DND-41 (cell line): ENCODE data around the gene IER3.
A peak's percentile ranks its signal among the peaks of the same experiment; 100 is the strongest.

Source experiments
- ATAC-seq: fragments of 200-7000 bp; cut with Tn5 transposase; 3 replicates; pipeline ENCODE4 v1.9.1; 2021; ENCODE audit warnings: low read depth; ENCODE audit not compliant: insufficient read depth
- DNase-seq: peaks from one replicate; pipeline ENCODE4 v3.0.0-alpha.2; 2020
- H2AFZ ChIP-seq: 2 replicates; pipeline ENCODE4 v1.6.0; 2012; ENCODE audit warnings: low read depth, low read length
- H3K27ac ChIP-seq: 2 replicates; pipeline ENCODE4 v1.5.1; 2012; ENCODE audit warnings: low read length, inconsistent platforms
- H3K27me3 ChIP-seq: fragments of 200-600 bp; sonication (generic); 2 replicates; pipeline ENCODE4 v1.6.0; 2012; ENCODE audit warnings: low read length, mild to moderate bottlenecking, inconsistent platforms; ENCODE audit not compliant: insufficient read depth, poor library complexity
- H3K36me3 ChIP-seq: 2 replicates; pipeline ENCODE4 v1.5.1; 2012; ENCODE audit warnings: low read length, inconsistent platforms; ENCODE audit not compliant: insufficient read depth
- H3K4me1 ChIP-seq: 2 replicates; pipeline ENCODE4 v1.5.1; 2012; ENCODE audit warnings: mild to moderate bottlenecking, low read length; ENCODE audit not compliant: insufficient read depth
- H3K4me2 ChIP-seq: 2 replicates; pipeline ENCODE4 v1.6.0; 2012; ENCODE audit warnings: mild to moderate bottlenecking, moderate library complexity, low read length, inconsistent platforms; ENCODE audit not compliant: insufficient read depth
- H3K4me3 ChIP-seq, 2 experiments: fragments of 200-600 bp in 1 of 2; shearing (Covaris generic) in 1 of 2; 2 replicates each; pipeline ENCODE4 v1.5.1; 2012 to 2016; ENCODE audit warnings: inconsistent platforms in 2 of 2, low read length in 2 of 2, mild to moderate bottlenecking in 2 of 2, low read depth in 1 of 2, moderate library complexity in 1 of 2
- H3K79me2 ChIP-seq: 2 replicates; pipeline ENCODE4 v1.6.0; 2012; ENCODE audit warnings: low read length, inconsistent platforms; ENCODE audit not compliant: insufficient read depth
- H3K9ac ChIP-seq: 2 replicates; pipeline ENCODE4 v1.6.0; 2012; ENCODE audit warnings: low read depth, mild to moderate bottlenecking, inconsistent platforms, low read length, moderate library complexity
- H3K9me3 ChIP-seq: 2 replicates; pipeline ENCODE4 v1.5.1; 2012; ENCODE audit warnings: low read length, moderate library complexity, mild to moderate bottlenecking, inconsistent platforms; ENCODE audit not compliant: insufficient read depth, severe bottlenecking
- H4K20me1 ChIP-seq: 2 replicates; pipeline ENCODE4 v1.6.0; 2012; ENCODE audit warnings: low read length; ENCODE audit not compliant: insufficient read depth
- CTCF ChIP-seq: IDR thresholded peaks from 2 replicates; pipeline ENCODE4 v1.5.1; 2012; ENCODE audit warnings: borderline replicate concordance, low read length, moderate library complexity, mild to moderate bottlenecking; ENCODE audit not compliant: poor library complexity, severe bottlenecking; ENCODE audit errors: extremely low read depth
- EZH2 ChIP-seq: IDR thresholded peaks from 3 replicates; pipeline ENCODE4 v1.6.1; 2012; ENCODE audit warnings: borderline replicate concordance, low read depth, mild to moderate bottlenecking, moderate library complexity, low read length, inconsistent platforms; ENCODE audit not compliant: severe bottlenecking

IER3 gene

GRCh38 chr6:30712441-30712945, 31.9 kb downstream of the IER3 start:
- no peak overlapping the region for H3K9ac ChIP-seq
- H3K27me3 ChIP-seq: no peaks in the 10 kb centered on the region
- H3K4me3 ChIP-seq: no peak overlapping the region
- ATAC-seq: no peak
- peaks cover 12% of the 10 kb centered on the region for H3K4me1 ChIP-seq
- H2AFZ ChIP-seq: no peak overlapping the region
- TF ChIP-seq CTCF (no peak), EZH2 (no peak)
- H4K20me1 ChIP-seq: no peaks in the 10 kb centered on the region
- DNase-seq: no peak
- no peaks in the 10 kb centered on the region for H3K9me3 ChIP-seq
- H3K4me2 ChIP-seq: no peak overlapping the region
- peaks cover 13% of the 10 kb centered on the region for H3K79me2 ChIP-seq
- H3K27ac ChIP-seq: no peak overlapping the region; the same call in 1 of the 2 replicates
- H3K36me3 ChIP-seq: peaks cover 63% of the 10 kb centered on the region

- TF ChIP-seq CTCF: no peak
- TF ChIP-seq EZH2: no peak
- peaks cover 11% of the 10 kb centered on the region for H3K79me2 ChIP-seq
- peak; percentile 46 for DNase-seq
- no peak overlapping the region for H3K4me3 ChIP-seq
- H3K4me1 ChIP-seq: peaks cover 12% of the 10 kb centered on the region
- no peaks in the 10 kb centered on the region for H3K27me3 ChIP-seq
- no peaks in the 10 kb centered on the region for H3K9me3 ChIP-seq
- peaks cover 69% of the 10 kb centered on the region for H3K36me3 ChIP-seq
- H3K4me2 ChIP-seq: no peak overlapping the region
- no peaks in the 10 kb centered on the region for H4K20me1 ChIP-seq
- H3K9ac ChIP-seq: 0 out of 2 replicates have a peak overlapping the region, but pooled peaks have one; percentile 7
- ATAC-seq: peak; percentile 61
- H3K27ac ChIP-seq: no peak overlapping the region; the same call in 1 of the 2 replicates
- no peak overlapping the region for H2AFZ ChIP-seq
These were observed 32.5 kb downstream of the IER3 start for GRCh38 chr6:30711758-30712380.

GRCh38 chr6:30709101-30709868, 35.1 kb downstream of the IER3 start:
- peaks cover 78% of the 10 kb centered on the region for H3K36me3 ChIP-seq
- H4K20me1 ChIP-seq: no peaks in the 10 kb centered on the region
- H2AFZ ChIP-seq: no peak overlapping the region
- no peak for ATAC-seq
- H3K4me1 ChIP-seq: no peaks in the 10 kb centered on the region
- DNase-seq: no peak
- no peak overlapping the region for H3K4me2 ChIP-seq
- H3K27me3 ChIP-seq: no peaks in the 10 kb centered on the region
- no peak overlapping the region for H3K4me3 ChIP-seq
- no peak overlapping the region for H3K27ac ChIP-seq
- H3K79me2 ChIP-seq: no peaks in the 10 kb centered on the region
- TF ChIP-seq EZH2: no peak
- TF ChIP-seq CTCF: no peak
- no peak overlapping the region for H3K9ac ChIP-seq
- H3K9me3 ChIP-seq: no peaks in the 10 kb centered on the region
